Measurements from ENCODE around the gene ALK. TPM values are rescaled to one million over a fixed set of nuclear protein-coding genes. Genes with fewer than 3 reads are reported as not detected.
A peak's percentile ranks its signal among the peaks of the same experiment; 100 is the strongest.

ALK gene
- total RNA-seq, 1 donor from 2014 or later: 0.27 TPM

DNA sequence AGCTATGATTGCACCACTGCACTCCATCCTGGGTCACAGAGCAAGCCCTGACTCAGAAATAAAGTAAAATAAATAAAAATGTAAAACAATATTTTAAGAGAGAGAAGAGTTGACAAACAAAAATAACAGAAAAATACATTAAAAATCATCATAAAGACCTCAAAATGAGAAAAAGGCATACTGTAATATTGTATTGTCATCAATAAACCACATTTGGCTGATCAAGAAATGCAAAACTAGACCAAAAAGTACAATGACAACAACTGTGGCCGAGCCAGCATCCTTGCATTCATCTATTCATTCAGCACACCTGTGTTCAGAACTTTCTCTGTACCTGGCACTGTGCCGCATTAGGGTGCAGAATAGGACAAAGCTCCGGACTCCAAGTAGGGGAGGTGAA is 121.8 kb downstream of the ALK start:
- no peak for DNase-seq (ENCODE audit: low read depth)

GRCh38 chr2:29797916-29798315 is 123.5 kb downstream of the ALK start:
- DNase-seq (ENCODE audit: low read depth): no peak

DNA sequence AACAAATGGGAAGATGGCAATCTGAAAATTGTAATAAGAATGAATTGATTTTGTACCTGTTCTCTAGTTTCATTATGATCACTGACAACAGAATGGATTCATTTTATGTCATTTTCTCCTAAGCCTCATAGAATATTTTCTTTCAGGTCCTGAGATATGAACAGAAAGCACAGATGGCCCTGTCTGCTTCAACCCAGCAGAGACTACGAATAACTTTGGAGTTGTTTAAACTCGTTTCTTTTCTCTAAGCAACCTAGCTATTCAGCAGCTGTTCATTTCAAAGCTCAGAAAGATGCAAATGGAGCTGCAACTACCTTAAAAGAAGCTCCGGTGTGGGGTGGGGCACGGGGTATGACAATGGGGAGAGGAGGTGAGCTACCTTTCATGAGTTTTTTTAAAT is 124.9 kb downstream of the ALK start:
- DNase-seq (ENCODE audit: low read depth): no peak

- DNase-seq (ENCODE audit: low read depth): no peak
These were observed 131.4 kb downstream of the ALK start for GRCh38 chr2:29789911-29790485.

- peak; percentile 94 for DNase-seq (ENCODE audit: low read depth)
These were observed 133.6 kb downstream of the ALK start for GRCh38 chr2:29787473-29788465.

DNA sequence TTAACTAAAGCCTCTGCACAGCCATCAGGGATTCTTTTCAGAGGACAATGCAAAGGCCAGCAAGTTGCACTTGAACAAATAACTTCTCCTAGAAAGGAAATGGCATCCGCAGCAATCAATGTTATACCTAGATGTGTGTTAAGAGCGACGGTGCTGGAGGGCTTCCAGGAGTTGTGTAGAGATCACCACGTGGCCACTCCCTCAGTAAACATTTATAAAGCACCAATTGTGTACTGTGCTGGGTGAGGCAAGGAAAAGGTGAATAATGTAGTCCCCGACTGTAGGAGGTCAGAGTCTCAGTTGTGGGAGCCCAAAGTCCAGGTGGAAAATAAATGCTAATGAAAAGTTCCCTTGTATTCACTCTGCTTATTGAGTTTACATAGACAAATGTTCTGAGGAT is 135.0 kb downstream of the ALK start:
- DNase-seq (ENCODE audit: low read depth): no peak

GRCh38 chr2:29783666-29784065 is 137.7 kb downstream of the ALK start:
- DNase-seq (ENCODE audit: low read depth): no peak

DNA sequence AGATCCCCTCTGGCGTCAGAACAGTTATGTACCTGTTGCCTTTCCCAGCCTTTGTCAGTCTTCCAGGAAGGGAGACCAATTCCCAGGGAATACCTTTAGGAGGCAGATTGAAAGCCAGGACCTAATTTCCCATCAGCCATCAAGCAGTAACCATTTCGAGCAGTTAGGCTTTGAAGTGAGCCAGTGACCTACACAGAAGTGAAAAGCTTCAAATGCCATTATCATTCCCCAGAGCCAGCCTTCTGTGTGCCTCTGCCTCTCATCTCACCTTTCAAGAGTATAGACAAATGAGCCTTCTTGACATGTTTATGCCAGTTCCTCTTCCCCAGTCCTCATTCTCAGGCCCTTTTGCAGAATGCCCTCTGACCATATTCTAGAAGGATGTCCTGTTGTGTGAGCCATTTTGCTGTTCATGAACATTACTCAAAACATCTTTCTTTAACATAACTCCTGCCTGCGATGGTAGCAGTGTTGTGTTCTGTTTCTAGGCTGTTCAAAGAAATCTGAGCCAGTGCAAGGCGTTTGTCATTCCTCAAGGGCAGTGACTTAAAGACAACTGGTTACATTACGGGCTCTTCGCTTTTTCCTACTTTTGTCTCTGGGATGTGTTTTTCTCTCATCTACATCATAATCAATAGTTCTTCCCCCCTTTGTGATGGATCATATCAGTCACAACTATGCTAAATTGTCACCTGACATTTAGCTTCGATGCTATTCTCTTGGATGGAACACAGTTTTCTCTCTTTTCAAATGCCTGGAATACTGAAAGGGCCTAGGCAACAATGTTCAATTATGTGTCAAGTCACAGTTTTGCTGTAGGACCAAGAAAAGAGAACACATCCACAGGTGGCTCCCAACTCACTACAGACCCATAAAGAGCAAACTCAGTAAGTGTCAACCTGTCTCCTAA is 138.6 kb downstream of the ALK start:
- no peak for DNase-seq (ENCODE audit: low read depth)

GRCh38 chr2:29782087-29782486 is 139.3 kb downstream of the ALK start:
- DNase-seq (ENCODE audit: low read depth): no peak

- DNase-seq (ENCODE audit: low read depth): no peak
These were observed 140.5 kb downstream of the ALK start for GRCh38 chr2:29780906-29781305.

GRCh38 chr2:29777161-29777560 is 144.2 kb downstream of the ALK start:
- no peak for DNase-seq (ENCODE audit: low read depth)

DNA sequence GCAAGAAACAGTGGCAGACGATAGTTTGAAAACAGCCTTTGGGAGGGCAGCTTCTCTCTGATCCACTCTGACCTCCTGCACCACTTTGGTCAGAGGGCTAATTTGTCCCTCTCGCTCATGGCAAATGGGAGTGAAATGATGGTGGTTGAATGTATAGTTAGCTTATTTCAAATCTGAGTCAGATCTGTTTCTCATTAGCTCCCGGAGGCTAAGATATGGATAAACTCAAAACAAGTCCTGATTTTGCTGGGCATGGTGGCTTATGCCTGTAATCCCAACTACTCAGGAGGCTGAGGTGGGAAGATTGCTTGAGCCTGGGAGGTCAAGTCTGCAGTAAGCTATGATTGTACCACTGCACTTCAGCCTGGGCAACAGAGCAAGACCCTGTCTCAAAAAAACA is 145.0 kb downstream of the ALK start:
- DNase-seq (ENCODE audit: low read depth): no peak

- DNase-seq (ENCODE audit: low read depth): no peak
These were observed 145.4 kb downstream of the ALK start for GRCh38 chr2:29775937-29776336.

- no peak for DNase-seq (ENCODE audit: low read depth)
These were observed 146.8 kb downstream of the ALK start for GRCh38 chr2:29774624-29775023.

GRCh38 chr2:29770846-29771245 is 150.5 kb downstream of the ALK start:
- DNase-seq (ENCODE audit: low read depth): no peak

DNA sequence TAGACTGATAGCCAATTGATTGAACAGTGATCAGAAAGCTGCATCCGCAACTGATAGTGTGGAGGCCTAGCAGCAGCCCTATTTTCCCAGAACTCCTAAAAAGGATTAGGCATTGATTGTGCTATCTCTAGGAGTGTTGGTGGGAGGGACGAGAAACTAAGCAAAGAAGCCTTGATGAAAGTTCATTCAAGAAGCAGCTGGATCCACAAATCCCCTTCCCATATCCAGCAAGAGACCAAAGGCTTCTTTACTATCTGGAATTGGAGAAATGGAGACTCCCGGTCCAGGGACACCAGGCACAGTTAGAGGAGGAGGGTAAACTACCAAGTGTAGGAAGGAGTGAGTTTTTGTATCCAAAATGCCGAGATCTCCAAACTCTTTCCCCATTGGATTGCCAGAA is 151.5 kb downstream of the ALK start:
- DNase-seq (ENCODE audit: low read depth): no peak

DNA sequence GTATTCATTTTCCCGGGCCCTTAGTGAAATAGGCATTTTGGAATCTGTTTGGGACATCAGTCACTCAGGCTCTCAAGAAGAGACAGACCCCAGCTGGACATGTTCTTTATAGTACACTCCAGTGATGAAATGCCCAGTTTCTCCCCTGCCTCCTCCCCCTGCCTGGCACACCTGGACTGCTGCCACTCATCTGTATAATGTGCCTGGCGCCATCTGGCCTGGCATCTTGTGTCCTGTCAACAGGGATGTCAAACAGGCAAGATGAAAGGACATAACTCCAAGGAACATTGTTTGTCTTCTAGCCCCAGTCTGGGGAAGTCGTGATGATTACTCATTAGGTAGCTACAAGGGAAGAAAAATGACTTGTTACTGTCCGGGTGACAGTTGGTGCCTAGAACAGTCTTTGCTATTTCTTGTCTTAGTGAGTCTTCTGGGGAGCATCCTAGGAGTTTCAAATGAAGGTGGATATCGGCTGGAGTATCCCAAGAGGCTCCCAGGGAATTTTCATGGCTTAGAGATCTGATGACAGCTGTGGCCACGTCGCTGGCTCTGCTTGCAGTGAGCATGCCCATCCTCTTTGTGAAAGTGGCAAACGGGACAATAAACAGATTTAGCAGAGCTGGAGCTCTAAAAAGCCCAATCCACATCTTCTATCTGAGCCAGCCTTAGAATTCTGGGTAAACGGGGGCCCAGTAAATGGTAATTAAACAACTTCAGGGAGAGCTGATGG is 153.6 kb downstream of the ALK start:
- peak; percentile 57 for DNase-seq (ENCODE audit: low read depth)

- DNase-seq (ENCODE audit: low read depth): no peak
These were observed 155.2 kb downstream of the ALK start for GRCh38 chr2:29766191-29766590.

DNA sequence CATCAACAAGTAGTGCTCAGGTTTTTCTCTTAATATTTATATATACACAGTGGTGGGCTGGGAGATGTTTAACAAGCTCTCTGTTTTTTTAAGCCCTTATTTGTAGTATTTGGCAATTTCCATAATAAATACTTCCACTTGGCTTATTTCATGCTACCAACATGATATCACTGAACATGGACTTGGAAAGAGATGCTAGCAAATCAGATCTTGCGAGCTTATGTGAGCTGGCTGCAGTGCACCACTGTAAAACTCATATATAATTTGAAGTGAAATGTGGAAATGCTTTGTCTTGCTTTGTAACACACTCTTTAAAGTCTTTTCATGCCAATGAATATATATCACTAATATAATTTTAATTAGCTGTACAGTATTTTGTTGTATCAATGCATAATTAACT is 155.7 kb downstream of the ALK start:
- no peak for DNase-seq (ENCODE audit: low read depth)

- DNase-seq (ENCODE audit: low read depth): no peak
These were observed 158.0 kb downstream of the ALK start for GRCh38 chr2:29763371-29763770.

GRCh38 chr2:29762239-29762638 is 159.1 kb downstream of the ALK start:
- no peak for DNase-seq (ENCODE audit: low read depth)

Measured in myocyte (in vitro differentiated cells).